ENCODE data around the gene PARP12.

DNA sequence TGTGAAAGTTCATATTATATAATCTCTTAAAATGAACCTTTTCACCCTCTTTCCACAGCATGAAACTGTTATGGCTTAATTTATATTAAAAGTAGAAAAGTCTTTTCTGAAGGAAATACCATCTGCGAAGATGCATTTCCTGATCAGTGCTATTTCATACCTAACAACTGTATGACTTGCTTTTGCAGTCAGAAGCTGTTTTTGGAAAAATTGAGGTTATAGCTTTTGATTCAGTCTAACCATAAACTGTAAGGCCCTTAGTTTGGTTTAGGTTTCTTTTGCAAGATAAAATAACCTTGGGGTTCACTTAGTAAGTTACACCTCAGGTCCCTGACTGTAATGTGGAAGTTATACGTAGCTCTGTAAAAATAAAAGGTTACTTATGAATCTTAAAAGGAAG lies 22.7 kb upstream of the PARP12 start:
- TF ChIP-seq EZH2 (IDR thresholded peaks at IDR 0.05; ENCODE audit: insufficient read depth, poor library complexity, severe bottlenecking), result no peak
- TF ChIP-seq EZH2phosphoT487 (IDR thresholded peaks at IDR 0.05; ENCODE audit: insufficient read depth, low read depth), result no peak

Measured in GM23248 (cell line).